HS-5 (cell line): ENCODE results near the gene ITGB3.

Experiments used
- DNase-seq: peaks from one replicate; pipeline ENCODE4 v3.0.0-alpha.2; 2012; ENCODE audit warnings: low read depth

ITGB3 gene

DNA sequence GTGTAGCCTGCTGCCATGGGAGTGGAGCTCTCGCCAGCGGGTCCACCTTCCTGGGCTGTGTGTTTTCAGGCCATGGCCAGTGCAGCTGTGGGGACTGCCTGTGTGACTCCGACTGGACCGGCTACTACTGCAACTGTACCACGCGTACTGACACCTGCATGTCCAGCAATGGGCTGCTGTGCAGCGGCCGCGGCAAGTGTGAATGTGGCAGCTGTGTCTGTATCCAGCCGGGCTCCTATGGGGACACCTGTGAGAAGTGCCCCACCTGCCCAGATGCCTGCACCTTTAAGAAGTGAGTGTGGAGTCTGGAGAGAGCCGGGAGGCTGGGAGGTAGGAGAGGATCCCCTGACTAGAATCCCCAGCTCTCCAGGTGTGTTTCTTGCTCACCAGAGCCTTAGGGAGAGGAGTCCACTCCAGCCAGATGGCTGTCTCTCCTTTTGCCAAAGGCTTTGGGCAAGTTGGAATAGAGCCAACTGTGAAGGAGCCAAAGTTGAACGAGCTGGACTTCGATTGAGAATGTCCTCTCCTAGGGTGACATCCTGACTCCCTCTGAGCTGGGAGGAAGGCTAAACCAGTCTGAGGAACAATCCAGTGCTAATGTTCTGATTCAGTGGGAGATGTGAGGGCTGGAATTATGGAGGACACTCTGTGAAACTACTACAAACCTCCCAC, 45.7 kb downstream of the ITGB3 start:
- no peak for DNase-seq

DNA sequence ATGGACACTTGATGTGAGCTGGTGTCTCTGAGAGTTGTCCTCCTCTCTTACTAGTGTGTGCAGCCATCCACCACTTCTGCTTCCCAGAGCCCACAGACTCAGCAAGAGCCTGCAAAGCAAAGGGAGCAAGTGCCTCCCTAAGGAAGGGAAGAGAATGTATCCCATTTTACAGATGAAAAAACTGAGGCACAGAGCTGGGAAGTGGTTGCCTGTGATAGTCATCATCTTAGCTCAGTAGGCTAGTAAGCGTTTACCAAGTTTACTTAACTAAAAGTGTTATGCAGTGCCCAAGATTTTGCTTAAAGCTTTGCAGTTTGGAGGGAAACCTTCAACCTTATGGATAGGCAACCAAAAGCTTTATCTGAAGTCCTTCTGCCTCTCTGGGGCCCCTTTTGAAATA, 47.1 kb downstream of the ITGB3 start:
- DNase-seq = no peak

DNA sequence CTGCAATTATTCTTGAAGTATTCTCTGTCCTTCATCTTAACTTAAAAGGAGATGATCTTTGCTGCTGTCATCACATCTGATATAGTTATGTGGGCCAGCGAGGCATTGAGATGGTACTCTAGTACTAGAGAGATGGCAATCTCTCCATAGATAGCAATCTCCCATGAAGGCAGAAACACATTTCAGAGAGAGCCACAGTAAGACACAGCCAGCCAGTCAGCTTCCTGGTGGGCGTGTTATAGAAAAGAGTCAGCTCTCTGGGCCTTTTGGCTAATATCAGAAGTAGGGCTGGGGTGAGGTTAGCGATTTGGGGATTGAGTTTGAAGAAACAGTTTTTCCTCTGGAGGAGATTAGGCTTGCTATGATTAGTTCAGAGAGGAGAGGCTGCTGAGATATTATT, 47.5 kb downstream of the ITGB3 start:
- DNase-seq = no peak

DNA sequence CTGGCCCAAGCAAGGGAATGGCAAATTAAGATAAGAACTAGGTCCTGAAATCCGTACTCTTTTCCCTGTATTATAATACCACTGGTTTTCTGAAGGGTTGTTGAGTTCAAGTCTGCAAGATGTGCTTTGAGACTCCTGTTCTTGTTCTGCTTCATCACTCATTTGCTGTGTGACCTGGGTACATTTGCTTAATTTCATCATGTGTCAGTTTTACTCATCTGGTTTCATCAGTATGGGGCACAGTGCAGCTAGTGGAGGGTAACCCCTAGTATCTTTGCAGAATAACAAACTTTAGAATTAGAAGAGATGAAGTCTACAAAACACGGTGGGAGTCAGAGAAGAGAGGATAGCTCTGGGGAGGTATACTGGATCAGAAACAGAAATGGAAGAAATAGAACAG, 48.2 kb downstream of the ITGB3 start:
- no peak for DNase-seq

DNA sequence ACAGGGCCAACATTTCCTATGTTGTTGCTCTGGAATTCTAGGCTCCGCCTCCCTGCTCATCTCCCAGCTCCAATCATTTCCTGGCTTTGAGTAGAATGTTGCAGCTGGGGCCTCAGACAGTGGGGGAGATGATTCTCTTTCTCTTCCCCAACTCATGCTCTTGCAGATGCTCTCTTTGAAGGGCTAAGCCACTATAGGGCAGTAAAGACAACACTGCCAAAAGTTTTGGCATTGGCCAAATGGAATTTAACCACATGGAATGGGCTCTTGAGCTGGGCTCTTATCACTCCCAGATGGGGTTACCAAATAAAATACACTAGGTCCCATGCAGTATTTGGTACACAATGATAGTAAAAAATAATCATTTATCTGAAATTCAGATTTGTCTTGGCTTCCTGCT, 50.6 kb downstream of the ITGB3 start:
- no peak for DNase-seq

DNA sequence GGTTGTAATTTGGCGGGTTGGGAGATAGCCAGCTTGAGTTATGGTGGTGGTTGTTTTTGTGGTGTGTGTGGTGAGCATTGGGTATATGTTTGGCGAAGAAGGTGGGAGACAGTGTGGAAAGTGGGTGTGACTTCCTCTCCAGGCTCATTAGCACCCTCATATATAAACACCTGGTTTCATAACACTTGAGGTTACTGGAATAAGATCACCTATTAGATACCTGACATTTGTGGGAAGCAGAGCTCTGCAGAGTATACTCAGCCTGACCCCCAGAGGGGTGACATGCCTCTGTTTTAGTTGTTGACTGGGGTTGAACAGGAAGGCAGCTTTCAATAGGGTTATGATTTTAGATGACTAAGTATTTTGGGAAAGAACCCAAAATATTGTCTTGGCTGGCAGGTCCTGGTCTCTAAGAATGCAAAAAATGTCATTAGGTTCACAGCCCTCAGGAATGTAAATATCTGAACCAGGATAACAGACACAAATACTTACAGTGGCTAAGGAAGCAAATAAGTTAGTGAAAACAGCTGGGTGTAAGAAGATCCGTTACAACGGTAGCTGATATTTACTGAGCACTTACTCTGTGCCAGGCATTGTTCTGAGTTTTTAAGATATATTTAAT, 51.8 kb downstream of the ITGB3 start:
- peak; percentile 94 for DNase-seq

DNA sequence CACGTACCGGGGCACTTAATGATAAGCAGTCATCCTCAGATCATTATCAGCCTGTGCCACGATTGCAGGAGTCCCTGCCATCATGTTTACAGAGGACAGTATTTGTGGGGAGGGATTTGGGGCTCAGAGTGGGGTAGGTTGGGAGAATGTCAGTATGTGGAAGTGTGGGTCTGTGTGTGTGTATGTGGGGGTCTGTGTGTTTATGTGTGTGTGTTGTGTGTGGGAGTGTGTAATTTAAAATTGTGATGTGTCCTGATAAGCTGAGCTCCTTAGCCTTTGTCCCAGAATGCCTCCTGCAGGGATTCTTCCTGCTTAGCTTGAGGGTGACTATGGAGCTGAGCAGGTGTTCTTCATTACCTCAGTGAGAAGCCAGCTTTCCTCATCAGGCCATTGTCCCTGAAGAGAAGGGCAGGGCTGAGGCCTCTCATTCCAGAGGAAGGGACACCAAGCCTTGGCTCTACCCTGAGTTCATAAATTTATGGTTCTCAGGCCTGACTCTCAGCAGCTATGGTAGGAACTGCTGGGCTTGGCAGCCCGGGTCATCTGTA, 56.6 kb downstream of the ITGB3 start:
- DNase-seq = no peak

DNA sequence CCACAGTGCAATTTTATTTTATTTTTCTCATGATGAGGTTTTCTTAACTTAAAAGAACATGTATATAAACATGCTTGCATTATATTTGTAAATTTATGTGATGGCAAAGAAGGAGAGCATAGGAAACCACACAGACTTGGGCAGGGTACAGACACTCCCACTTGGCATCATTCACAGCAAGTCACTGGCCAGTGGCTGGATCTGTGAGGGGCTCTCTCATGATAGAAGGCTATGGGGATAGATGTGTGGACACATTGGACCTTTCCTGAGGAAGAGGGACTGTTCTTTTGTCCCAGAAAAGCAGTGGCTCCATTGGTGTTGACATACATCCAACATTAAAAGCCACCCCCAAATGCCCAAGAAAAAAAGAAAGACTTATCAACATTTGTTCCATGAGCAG, 57.8 kb downstream of the ITGB3 start:
- DNase-seq = no peak

DNA sequence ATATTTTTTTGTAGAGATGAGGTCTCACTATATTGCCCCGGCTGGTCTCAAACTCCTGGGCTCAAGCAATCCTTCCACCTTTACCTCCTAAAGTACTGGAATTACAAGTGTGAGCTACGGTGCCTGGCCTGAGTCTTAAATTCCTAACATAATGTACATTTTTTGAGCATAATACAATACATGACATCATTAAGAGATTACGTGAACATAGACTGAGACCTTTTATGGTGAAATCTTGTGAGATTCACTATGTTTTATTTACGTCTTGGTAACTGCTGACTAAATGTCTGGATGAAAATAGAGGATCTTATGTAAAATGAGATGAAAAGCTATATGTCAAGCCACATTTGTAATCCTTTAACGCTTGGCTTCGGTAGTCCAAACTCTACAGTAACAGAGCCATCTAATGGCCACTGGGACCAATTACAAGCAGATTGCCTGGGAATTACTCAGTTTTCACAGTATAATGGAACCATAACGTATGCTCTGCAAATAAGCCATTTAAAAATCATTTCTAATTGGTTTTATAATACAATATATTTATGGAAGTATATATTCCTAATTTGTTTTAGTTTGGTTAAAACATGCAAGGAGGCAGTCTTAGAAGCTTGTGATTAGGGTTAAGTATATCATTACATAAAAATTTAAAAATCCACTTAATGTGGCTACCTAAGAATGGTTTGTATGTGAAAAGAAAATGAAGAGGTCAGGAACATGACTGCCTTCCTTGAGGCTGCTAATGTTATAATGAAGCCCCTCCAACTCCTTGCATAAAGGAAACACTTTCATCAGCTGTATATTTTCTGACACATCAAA, 62.0 kb downstream of the ITGB3 start:
- DNase-seq = peak; percentile 96

DNA sequence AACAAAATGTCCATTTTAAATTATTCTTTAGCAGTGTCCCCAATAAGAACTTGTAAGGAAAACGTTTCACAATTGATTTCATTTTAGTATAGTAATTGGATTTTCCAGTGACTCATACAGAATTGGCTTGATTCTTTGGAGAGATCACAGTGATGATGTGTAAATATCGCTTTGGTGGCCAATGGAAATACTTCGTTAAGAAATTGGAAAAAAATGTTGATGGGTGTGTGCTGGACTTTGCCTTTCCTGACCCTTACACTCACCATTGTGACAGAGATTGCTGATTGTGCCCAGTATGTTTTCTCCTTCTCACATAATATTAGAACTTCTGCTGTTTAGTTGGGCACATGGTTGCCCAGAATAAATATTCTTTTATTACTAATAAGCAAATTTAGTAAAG, 62.7 kb downstream of the ITGB3 start:
- no peak for DNase-seq

DNA sequence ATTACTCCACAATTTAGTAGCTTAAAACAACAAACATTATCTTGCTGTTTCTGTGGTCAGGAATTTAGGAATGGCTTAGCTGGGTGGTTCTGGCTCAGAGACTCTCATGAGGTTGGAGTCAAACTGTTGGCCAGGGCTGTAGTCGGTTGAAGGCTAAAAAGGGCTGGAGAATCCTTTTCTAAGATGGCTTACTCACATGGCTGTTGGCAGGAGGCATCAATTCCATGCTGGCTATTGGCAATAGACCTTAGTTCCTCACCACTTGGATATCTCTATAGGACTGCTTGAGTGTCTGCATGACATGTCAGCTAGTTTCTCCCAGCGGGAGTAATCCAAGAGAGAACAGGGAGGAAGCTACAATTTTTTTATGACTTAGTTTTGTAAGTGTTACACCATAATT, 63.5 kb downstream of the ITGB3 start:
- DNase-seq = no peak

DNA sequence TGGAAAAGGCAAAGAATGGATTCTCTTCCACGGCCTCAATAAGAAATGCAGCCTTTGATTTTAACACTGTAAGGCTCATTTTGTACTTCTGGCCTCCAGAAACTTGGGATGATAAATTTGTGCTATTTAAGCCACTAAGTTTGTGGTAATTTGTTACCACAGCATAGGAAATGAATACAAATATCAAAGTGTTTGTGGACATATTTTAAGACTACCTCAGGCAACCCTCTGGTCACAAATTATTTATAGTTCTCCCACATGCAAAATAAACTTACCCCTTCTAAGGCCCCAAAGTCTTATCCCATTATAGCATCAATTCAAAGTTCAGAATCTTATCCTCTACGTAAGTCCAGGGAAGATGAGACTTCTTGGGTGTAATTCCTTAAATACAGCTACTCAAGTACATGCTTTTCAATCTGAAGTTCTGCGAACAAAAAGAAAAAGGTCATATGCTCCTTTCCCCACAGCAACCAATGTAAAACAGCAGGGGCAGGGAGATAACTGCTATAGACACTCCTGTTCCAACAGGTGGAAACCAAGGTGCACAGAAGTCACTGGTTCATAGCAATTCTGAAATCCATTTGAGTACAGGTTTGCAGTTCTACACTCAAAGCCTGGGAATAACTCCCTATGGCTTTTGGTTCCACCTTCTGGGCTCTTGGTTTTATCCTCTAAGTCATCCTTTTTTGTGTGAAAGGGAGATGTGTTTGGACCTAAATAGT, 64.7 kb downstream of the ITGB3 start:
- DNase-seq = no peak

DNA sequence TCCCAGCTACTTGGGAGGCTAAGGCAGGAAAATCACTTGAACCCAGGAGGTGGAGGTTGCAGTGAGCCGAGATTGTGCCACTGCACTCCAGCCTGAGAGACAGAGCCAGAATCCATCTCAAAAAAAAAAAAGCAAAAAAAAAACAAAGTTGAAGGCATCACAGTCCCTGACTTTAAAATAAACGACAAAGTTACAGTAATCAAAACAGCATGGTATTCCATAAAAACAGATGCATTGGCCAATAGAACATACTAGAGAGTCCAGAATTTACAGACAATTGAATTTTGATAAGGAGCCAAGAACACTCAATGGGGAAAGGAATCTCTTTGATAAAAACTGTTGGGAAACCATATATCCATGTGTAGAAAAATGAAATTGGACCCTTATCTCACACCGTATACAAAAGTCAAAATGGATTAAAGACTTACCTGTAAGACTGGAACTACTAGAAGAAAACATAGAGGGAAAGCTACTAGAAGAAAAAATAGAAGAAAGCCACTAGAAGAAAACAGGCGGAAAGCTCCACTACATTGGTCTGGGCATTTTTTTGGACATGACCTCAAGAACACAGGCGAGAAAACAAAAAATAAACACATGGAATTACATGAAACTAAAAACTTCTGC, 67.4 kb downstream of the ITGB3 start:
- DNase-seq = no peak

DNA sequence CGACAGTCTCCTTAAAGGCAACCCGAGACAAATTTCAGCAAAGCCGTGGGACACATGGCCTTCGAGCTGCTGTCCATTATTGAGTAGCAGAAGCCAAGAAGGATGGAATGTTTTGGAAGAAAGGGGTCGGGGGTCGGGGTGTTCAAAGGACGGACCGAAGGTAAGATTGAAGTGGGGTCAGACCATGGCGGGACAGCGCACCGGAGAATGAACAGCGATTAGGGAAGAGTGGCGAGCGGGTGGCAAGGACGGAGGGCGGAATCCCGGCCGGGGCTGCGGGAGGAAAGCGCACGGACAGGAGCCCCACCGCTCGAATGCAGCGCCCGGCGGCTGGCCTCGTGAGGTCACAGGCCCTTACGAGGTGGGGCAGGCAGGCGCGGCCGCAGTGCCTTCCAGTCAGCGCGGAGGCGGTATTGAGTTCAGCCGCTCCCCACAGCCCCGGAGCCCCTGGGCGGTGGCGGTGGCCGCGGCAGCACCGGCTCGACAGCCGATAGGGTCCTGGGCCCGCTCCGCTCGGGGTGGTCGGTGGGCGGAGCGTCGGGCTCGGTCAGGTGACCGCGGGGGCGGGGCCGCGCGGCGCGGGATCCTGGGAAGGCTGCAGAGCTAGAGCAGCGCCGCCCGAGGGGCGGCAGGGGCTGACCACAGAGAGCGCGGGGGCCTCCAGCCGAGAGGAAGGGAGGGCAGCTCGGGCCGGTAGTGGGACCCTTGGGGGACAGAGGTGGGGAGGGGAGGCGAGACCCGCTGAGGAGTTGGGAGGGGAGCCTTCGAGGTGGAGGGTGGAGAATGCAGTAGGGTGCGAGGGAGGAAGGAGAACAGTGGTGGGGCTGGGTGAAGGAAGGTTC, 70.0 kb downstream of the ITGB3 start, which contains the start of gene EFCAB13:
Gene EFCAB13, plus strand, starts transcription at position 574 of the 842 bp plus-strand sequence. CDS start 4,399 bp downstream, outside the sequence.
- no peak for DNase-seq

DNA sequence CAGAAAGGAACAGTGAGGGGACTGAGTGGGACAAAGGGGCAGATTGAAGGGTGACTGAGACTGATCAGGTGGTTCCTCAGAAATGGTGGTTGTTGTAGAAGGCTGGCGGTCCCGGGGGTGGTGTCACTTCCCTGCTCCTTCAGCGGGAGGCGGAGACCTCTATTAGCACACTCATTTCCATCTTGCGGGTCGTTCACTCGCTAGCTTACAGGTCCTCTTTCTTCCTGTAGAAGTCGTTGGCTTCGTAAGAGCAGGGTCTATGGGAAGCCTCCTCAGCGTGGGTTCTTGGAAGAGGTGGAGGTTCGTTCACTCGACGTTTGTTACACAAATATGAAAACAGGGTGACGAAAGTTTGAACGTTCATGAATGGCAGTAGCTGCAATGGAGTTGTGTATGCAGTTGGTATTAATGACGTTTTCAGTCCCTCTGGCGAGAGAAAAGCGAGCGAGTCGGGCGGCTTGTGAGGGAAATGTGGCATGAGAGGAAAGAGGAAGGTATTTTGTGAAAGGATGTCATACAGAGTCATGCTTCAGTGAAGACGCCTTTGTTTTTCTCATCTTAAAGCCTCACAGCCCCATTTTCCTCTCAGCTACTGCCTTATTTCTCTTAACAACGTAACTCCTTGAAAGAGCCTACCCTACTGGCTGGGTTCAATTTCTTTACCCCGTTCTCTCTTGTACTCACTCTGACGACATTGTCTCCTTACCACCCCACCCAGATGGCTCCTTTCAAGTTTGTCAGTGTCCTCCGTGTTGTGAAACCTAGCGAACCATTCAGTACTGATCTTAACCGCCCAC, 70.8 kb downstream of the ITGB3 start:
- DNase-seq = no peak

DNA sequence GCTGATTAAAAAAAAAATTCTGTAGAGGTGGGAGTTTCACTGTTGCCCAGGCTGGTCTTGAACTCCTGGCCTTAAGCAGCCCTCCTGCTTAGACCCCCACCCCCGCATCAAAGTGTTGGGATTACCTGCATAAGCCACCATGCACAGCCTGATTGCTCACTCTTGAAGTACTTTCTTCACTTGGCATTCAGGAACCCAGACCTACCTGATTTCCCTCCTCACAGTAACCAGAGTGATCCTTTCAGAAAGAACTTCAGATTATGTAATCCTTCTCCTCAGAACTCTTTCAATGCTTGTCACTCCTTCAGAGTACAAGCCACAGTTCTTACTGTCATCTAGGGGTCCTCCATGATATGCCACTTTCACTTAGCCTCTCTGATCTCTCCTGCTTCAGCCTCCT, 71.5 kb downstream of the ITGB3 start:
- DNase-seq = no peak

DNA sequence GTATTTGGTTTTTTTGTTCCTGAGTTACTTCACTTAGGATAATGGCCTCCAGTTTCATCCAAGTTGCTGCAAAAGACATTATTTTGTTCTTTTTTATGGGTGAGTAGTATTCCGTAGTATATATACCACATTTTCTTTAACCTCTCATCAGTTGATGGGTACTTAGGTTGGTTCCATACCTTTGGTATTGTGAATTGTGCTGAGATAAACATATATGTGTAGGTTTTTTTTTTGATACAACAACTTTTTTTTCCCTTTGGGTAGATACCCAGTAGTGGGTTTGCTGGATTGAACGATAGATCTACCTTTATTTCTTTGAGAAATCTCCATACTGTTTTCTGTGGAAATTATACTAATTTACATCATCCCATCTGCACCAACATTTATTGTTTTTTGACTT, 76.9 kb downstream of the ITGB3 start:
- no peak for DNase-seq

DNA sequence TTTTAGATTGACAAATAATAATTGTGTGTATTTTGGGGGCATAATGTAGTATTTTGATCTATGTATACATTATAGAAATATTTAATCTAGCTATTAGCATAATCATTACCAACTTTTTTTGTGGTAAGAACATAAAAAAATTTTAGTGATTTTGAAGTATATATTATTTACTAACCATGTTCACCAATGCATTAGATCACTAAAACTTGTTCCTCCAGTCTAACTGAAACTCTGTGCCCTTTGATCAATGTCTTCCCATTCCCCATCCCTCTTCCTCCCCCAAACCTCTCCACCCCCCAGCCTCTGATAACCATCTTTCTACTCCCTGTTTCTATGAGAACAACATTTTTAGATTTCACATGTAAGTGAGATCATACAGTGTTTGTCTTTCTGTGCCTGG, 78.7 kb downstream of the ITGB3 start:
- DNase-seq = no peak

DNA sequence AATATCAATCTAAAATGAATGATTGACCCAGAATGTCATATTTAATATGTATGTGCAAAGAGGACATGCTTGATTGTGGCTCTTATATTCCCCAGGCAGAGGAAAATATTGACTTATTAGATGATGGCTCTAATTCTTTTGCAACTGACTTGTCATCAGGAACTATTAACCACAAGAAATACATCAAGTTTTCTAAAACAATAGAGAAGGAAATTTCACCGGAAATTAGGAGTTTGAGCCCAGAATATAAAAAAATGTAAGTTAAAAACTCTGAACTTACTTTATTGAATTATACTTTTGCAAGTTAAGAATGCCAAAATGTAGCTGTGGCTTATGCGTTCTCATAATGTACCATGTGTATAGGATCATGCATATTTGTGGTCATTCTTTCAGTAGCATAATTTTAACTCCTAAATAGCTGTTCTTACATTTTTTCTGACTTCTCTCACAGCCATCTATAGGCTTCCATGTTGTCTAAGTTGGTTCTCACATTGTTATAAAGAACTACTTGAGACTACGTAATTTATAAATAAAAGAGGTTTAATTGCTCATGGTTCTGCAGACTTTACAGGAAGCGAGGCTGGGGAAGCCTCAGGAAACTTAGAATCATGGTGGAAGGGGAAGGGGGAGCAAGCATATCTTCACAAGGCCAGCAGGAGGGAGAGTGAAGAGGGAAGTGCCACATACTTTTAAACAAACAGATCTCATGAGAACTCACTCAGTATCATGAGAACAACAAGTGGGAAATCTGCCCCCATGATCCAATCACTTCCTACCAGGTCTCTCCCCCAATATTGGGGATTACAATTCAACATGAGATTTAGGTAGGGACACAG, 81.7 kb downstream of the ITGB3 start:
- DNase-seq = no peak
